ENCODE measurements around the gene ADGRA3. TPM values are rescaled to one million over a fixed set of nuclear protein-coding genes. Genes with fewer than 3 reads are reported as not detected.

The ADGRA3 gene
- total RNA-seq, 6 experiments from 2014 or later, result 15.1 to 19.0 (median 17.7) TPM

DNA sequence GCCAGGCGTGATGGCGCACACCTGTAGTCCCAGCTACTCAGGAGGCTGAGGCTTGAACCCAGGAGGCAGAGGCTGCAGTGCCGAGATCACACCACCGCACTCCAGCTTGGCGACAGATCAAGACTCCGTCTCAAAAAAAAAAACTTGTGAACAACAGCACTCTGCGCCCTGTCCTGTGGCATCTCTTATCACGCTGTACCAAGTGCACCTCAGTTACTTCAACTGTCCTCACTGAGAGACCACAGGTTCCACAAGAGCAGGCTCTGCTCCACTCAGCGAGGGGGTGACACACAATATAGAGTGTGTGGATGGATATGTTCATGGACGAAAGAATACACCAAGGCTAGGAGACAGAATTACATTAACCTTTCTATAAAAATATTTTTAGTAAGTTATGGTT, 49.3 kb downstream of the ADGRA3 start:
- no peak for DNase-seq

DNA sequence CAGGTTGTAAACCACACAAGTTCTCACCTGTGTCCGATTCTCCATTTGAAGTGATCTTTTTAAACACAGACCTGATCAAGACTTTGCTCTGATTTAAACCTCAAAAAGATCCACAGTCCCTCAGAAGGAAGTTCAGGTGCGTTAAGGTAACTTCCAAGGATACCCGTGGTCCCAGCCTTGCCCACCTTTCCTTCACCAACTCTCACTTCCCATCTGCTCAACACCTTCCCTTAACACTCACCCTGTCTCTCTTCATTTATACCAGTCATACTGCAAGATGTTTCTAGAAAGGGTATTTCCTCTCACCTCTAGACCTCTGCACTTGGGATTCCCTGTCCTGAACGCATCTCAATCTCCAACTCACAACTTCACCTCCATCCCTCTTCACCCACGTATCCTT, 49.9 kb downstream of the ADGRA3 start:
- peaks cover 11% of the 10 kb centered on the region for H3K36me3 Mint-ChIP-seq (ENCODE audit: low read depth)
- no peak overlapping the region for H3K27ac Mint-ChIP-seq
- H3K27me3 Mint-ChIP-seq (ENCODE audit: insufficient read depth), result no peaks in the 10 kb centered on the region
- TF ChIP-seq, protein P1, sequence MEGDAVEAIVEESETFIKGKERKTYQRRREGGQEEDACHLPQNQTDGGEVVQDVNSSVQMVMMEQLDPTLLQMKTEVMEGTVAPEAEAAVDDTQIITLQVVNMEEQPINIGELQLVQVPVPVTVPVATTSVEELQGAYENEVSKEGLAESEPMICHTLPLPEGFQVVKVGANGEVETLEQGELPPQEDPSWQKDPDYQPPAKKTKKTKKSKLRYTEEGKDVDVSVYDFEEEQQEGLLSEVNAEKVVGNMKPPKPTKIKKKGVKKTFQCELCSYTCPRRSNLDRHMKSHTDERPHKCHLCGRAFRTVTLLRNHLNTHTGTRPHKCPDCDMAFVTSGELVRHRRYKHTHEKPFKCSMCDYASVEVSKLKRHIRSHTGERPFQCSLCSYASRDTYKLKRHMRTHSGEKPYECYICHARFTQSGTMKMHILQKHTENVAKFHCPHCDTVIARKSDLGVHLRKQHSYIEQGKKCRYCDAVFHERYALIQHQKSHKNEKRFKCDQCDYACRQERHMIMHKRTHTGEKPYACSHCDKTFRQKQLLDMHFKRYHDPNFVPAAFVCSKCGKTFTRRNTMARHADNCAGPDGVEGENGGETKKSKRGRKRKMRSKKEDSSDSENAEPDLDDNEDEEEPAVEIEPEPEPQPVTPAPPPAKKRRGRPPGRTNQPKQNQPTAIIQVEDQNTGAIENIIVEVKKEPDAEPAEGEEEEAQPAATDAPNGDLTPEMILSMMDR (IDR thresholded peaks at IDR 0.05), result no peak
- H3K4me3 Mint-ChIP-seq, result no peak overlapping the region
- no peaks in the 10 kb centered on the region for H3K9me3 Mint-ChIP-seq
- H3K4me1 Mint-ChIP-seq (ENCODE audit: low read depth), result no peaks in the 10 kb centered on the region
- no peak for DNase-seq

More for the DNA sequence above, 49.3 kb downstream of the ADGRA3 start:
- H3K4me1 Mint-ChIP-seq (ENCODE audit: low read depth), result no peaks in the 10 kb centered on the region
- H3K9me3 Mint-ChIP-seq, result no peaks in the 10 kb centered on the region
- peaks cover 11% of the 10 kb centered on the region for H3K36me3 Mint-ChIP-seq (ENCODE audit: low read depth)
- TF ChIP-seq, protein P1 (IDR thresholded peaks at IDR 0.05), result no peak
- H3K4me3 Mint-ChIP-seq, result no peak overlapping the region
- H3K27ac Mint-ChIP-seq, result no peak overlapping the region; the same call in 1 of the 2 replicates
- no peaks in the 10 kb centered on the region for H3K27me3 Mint-ChIP-seq (ENCODE audit: insufficient read depth)

DNA sequence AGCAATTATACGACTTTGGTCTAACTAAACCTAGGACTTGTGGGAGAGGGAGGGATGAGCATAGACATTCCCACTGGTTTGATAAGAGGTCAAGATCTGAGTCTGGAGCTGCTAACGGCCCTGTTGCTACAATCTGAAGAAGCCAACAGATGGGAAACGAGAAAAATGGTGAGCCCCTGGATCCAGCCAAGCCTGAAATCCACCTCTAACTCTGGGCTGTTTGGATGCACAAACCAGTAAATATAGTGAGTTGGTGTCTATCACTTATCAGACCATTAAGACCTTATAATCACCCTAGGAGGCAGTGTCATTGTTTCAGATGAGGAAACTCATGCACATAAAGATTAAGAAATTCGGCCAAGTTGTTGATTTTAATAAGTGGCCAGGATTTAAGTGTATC, 50.5 kb downstream of the ADGRA3 start:
- H3K9me3 Mint-ChIP-seq, result no peaks in the 10 kb centered on the region
- no peaks in the 10 kb centered on the region for H3K27me3 Mint-ChIP-seq (ENCODE audit: insufficient read depth)
- no peak for DNase-seq
- H3K36me3 Mint-ChIP-seq (ENCODE audit: low read depth), result peaks cover 11% of the 10 kb centered on the region
- TF ChIP-seq, protein P1 (IDR thresholded peaks at IDR 0.05), result no peak
- no peaks in the 10 kb centered on the region for H3K4me1 Mint-ChIP-seq (ENCODE audit: low read depth)
- no peak overlapping the region for H3K4me3 Mint-ChIP-seq
- H3K27ac Mint-ChIP-seq, result no peak overlapping the region

DNA sequence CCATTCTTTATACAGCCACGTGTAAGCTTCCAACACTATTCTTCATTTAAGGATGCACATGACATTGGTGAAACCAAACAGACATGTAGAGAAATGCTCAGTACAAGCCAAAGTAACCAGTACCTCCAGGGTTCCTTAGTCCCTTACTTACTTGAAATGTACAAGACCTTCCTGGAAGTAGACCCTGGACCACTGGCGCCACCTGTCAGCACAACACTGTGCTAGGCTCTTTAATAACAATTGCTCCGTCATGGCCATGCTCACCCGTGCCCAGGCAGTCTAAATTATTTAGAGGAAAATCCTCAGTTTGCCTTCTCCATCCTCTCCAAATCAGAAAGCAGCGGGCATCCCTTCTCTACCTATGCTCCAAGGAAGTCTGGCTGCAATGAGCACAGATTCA, 52.7 kb downstream of the ADGRA3 start:
- H3K27me3 Mint-ChIP-seq (ENCODE audit: insufficient read depth), result no peaks in the 10 kb centered on the region
- TF ChIP-seq, protein P1 (IDR thresholded peaks at IDR 0.05), result no peak
- no peak for DNase-seq
- no peak overlapping the region for H3K27ac Mint-ChIP-seq
- no peaks in the 10 kb centered on the region for H3K4me1 Mint-ChIP-seq (ENCODE audit: low read depth)
- no peak overlapping the region for H3K4me3 Mint-ChIP-seq
- no peaks in the 10 kb centered on the region for H3K9me3 Mint-ChIP-seq
- peaks cover 11% of the 10 kb centered on the region for H3K36me3 Mint-ChIP-seq (ENCODE audit: low read depth)

DNA sequence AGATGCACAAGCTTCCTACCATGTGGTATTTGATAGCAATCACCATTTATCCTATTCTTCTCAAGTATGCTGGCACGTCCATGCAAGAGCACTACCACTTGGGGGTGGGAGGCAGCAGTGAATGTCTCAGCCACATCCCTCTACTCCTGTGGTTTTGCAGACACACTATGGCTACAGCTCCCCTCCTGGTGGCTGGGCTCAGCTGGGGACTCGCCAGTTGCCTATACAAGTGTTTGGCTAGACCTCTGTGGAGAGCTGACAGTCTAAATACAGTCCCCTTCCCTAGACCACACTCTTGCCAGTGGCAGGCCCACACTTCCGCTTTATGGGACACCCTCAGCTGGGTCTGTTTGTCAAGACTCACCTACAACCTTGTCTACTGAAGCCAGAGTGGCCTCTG, 53.2 kb downstream of the ADGRA3 start:
- TF ChIP-seq, protein P1 (IDR thresholded peaks at IDR 0.05), result no peak
- H3K27me3 Mint-ChIP-seq (ENCODE audit: insufficient read depth), result no peaks in the 10 kb centered on the region
- no peak overlapping the region for H3K27ac Mint-ChIP-seq
- no peak for DNase-seq
- no peaks in the 10 kb centered on the region for H3K4me1 Mint-ChIP-seq (ENCODE audit: low read depth)
- H3K36me3 Mint-ChIP-seq (ENCODE audit: low read depth), result peaks cover 11% of the 10 kb centered on the region
- no peak overlapping the region for H3K4me3 Mint-ChIP-seq
- H3K9me3 Mint-ChIP-seq, result no peaks in the 10 kb centered on the region

DNA sequence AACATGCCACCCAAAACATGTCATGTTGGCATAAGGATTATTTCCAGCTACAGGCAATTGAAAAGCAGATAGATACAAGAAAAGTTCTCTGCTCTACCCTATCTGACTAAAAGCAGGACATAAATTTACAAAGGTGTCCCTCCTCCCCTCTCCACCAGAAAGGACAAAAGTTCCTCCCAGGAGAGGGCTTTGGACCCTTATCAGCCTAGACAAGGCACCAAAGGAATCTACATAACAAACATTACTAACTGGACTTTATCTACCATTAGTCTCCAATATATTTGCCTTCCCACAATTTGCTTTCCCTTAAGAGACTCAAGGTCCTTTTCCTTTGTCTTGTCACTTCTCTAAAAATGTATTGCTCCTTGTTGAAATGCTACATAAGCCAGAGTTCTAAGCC, 55.6 kb downstream of the ADGRA3 start:
- H3K4me3 Mint-ChIP-seq, result no peak overlapping the region
- no peak overlapping the region for H3K27ac Mint-ChIP-seq
- no peak for DNase-seq
- no peaks in the 10 kb centered on the region for H3K36me3 Mint-ChIP-seq (ENCODE audit: low read depth)
- H3K4me1 Mint-ChIP-seq (ENCODE audit: low read depth), result no peaks in the 10 kb centered on the region
- no peaks in the 10 kb centered on the region for H3K27me3 Mint-ChIP-seq (ENCODE audit: insufficient read depth)
- no peaks in the 10 kb centered on the region for H3K9me3 Mint-ChIP-seq
- TF ChIP-seq, protein P1 (IDR thresholded peaks at IDR 0.05), result no peak
